Stimulated activated CD8-positive, alpha-beta memory T cell treated with anti-CD3 and anti-CD28 coated beads, Interleukin-2, amount 100 ng/mL, for 48 hours (primary cell): ENCODE results near the gene OVCH2.

ENCODE experiments used
- DNase-seq, 2 donors: peaks; one replicate each; pipeline ENCODE4 v3.0.0-alpha.2; 2020; ENCODE audit warnings: low read depth in 2 of 2

The OVCH2 gene

GRCh38 chr11:7640816-7641215 lies 65.5 kb downstream of the OVCH2 start:
- no peak for DNase-seq

- DNase-seq: no peak
Measured at GRCh38 chr11:7639643-7640025, 66.6 kb downstream of the OVCH2 start.
